ENCODE data around the gene AGTRAP.

GRCh38 chr1:11720525-11720924, 15.4 kb upstream of the AGTRAP start:
- TF ChIP-seq CTCF (IDR thresholded peaks at IDR 0.05; ENCODE audit: low read depth, low read length) = no peak
- no peak for TF ChIP-seq POLR2A (IDR thresholded peaks at IDR 0.05; ENCODE audit: extremely low read depth, insufficient read length)
- TF ChIP-seq MYC (IDR thresholded peaks at IDR 0.05; ENCODE audit: low read depth, low read length) = no peak
- no peak for TF ChIP-seq MAX (IDR thresholded peaks at IDR 0.05; ENCODE audit: low read depth, low read length)
